HG02884 (cell line): ENCODE measurements around the gene KCTD16.

Experiments used
- ATAC-seq: cut with Tn5 transposase; IDR thresholded peaks from one replicate; pipeline ENCODE4 v1.9.1; 2021; ENCODE audit warnings: mild to moderate bottlenecking, moderate library complexity; ENCODE audit not compliant: unreplicated experiment

Gene KCTD16

GRCh38 chr5:144170276-144171024 lies at the start of gene KCTD16, which contains the start of gene YIPF5:
Gene KCTD16, plus strand, starts transcription at chr5:144170873.
Gene YIPF5, minus strand, starts transcription at chr5:144170659. Its CDS starts 704 bp downstream, at chr5:144169955.
- ATAC-seq, result peak; percentile 99

GRCh38 chr5:144121577-144121976 lies 49.1 kb upstream of the KCTD16 start:
- no peak for ATAC-seq

DNA sequence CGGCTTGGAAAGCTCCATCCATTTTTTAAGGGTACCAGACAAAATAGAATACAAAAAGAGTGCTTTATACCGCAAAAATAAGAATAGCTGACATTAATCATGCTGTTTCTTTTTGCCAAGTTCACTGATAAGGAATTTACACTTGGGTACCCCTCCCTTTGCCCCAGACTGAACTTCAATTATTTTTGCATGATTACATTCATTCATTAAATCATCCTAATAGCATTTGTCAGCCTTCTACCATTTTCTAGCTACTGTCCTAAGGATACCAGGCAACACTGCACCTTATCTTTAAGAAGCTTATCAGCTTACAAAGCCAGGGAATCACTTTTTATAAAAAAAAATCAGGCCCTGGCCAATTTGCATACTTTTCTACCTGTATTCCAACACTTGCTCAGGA lies 48.6 kb upstream of the KCTD16 start:
- no peak for ATAC-seq

GRCh38 chr5:144122641-144123040 lies 48.0 kb upstream of the KCTD16 start:
- ATAC-seq, result no peak

DNA sequence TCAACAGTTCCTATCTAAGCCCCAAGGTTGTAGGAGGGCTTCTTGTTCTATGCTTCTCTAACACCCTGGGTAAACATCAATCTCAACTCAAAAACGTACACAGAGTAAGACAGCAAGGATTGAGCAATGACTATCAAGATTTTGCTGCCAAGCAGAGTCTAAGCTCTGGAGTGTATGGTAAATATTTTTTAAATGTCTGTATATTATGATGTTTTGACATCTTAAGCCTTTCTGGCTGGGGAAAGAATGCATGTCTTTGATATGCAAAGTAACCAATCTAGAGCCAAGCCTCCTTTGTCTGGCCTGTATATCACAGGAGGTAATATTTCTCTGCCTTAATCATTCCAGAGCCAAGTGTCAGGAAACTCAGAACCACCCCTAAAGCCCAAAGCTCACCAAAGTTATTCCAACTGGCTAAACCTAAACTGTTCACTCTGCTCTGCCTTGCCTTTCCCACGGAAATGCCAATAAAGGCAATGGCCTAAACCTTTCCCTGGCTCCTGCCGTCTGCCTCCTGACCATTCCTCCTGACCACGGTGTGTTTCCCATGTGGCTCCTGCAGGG lies 45.4 kb upstream of the KCTD16 start:
- ATAC-seq, result no peak

DNA sequence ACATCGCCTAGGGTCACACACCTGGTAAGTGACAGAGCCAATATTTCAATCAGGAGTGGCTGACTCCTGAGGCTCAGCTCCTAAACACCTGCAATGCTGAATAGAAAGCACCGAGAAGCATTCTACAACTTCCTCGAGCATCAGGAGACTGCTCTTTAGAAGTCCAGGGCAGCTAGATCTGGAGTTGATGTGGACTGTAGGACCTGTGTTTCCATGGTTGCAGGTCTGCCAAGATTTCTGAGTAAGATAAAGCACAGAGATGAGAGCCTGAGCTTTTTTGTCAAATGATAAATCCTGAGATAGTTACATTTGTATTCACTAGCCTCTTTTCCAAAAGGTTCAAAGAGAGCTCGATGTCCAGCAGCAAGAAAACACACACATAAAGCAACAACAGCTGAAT lies 44.0 kb upstream of the KCTD16 start:
- ATAC-seq, result no peak

DNA sequence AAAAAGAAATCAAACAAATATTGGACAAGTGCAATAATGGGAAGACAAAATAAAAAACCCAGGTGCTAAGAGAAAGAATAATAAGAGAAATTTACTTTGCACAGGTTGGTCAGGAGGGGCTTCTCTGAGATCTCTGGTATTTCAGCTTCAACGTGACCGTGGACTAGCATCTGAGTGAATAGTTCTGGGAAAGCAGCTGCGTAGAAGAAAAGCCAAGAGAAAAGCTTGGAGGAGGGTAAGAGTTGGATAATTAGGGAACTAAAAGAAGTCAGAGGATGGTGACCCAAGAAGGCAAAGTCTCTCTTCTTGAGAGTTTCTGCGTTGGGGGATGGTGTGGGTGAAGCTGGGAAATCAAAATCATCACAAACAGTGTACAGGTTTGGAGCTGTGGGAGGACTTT lies 41.8 kb upstream of the KCTD16 start:
- no peak for ATAC-seq

DNA sequence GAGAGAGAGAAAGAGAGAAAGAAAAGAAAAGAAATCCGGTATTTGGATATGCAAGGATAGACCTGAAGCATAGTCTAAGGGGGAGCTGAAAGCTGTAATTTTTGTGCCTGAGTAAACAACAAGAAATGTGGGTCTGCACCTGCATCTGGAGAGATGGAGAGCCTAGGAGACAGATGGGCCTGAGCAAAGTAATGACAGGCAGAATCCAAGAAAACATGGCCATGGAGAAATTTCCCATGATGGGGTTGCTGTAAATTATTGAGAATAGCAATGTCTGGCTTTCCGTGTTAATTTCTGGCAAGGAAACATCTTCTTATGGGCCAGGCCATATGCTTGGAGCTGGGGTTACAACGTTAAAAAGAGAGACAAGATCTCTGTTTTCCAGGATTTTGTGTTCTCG lies 40.4 kb upstream of the KCTD16 start:
- no peak for ATAC-seq

DNA sequence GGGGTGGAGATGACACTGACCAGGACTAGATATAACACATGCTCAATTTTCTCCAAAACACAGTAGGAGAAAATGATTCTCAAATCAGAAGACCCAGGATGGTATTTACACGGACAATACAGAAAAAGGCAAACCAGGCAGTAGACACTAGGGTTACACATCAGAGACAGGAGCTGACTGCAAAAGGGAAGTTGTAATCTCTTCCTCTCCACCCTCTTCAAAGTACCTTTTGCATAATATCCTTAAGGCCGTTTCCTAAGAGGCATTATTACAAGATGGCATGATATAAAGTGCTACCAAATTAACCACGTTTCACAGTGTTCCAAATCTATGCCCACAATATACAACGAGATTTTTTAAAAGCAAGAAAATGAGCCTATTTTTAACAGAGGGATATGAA lies 39.4 kb upstream of the KCTD16 start:
- ATAC-seq, result no peak

GRCh38 chr5:144133050-144133633 lies 37.5 kb upstream of the KCTD16 start:
- ATAC-seq, result no peak

DNA sequence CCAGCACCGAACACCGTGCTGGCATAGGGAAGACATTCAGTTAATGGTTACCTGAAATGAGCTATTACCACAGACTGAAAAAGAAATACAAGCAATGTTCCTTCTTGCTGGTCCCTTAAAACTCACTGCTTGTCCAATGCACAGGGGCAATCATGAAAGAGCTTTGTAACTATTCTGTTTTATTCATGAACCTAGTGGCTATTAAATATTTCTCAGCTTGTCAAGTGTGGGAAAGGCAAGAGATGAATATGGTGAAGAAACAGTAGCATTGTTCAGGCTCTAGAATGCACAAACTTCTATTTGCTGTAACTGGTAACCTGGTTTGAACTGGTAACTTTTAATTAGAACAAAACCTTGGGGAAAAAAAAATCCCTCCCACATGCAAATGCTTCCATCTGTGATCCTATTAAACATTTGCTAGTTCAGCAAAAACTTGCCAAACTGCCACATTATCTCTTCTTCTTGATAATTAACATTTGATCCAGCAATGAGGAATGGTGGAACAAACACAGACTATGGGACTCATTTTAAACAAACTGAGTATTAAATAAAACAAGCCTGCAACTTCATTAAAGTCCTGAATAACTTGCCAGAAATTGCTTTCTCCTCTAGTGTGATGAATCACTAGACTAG lies 36.4 kb upstream of the KCTD16 start:
- ATAC-seq, result no peak

- ATAC-seq, result no peak
Observed at GRCh38 chr5:144135113-144135762, 35.4 kb upstream of the KCTD16 start.

DNA sequence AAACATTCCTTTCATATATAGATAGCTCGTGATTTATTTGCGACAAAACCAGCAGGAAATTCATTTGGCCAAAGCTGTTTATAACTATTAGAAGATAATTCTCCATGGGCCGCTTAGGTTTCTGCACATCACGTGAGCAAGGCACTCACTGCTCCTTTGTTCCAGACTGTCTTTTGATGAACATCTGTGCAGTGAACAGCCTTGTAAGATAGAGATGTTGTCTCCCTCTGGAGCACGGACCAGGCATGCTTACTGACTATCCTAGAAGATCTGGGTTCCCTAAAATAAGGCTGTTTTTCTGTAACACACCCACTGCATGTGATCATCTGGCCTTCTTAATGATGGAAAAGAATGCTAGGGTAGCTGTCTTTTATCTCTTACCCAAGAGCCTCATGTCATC lies 31.1 kb upstream of the KCTD16 start:
- ATAC-seq, result no peak

- ATAC-seq, result no peak
Observed at GRCh38 chr5:144141585-144141984, 29.1 kb upstream of the KCTD16 start.

- ATAC-seq, result peak; percentile 98
Observed at GRCh38 chr5:144142139-144142823, 28.4 kb upstream of the KCTD16 start.

- no peak for ATAC-seq
Observed at GRCh38 chr5:144142824-144143162, 27.9 kb upstream of the KCTD16 start.

GRCh38 chr5:144143625-144144024 lies 27.0 kb upstream of the KCTD16 start:
- ATAC-seq, result no peak

- no peak for ATAC-seq
Observed at GRCh38 chr5:144144956-144145751, 25.5 kb upstream of the KCTD16 start.

- ATAC-seq, result no peak
Observed at GRCh38 chr5:144151026-144151425, 19.6 kb upstream of the KCTD16 start.

GRCh38 chr5:144156767-144157171 lies 13.9 kb upstream of the KCTD16 start:
- no peak for ATAC-seq
